SK-N-DZ (cell line): ENCODE measurements around the gene SHOX. TPM values are rescaled to one million over a fixed set of nuclear protein-coding genes. Genes with fewer than 3 reads are reported as not detected.
"Not testable (repeated sequence)": the region's sequence is repeated elsewhere in the genome, so short reads cannot be mapped to it uniquely, and the experiment has no call there.

Source experiments
- DNase-seq: peaks from one replicate; pipeline ENCODE4 v3.0.0-alpha.2; 2015; ENCODE audit warnings: low spot score
- polyA plus RNA-seq, 2 experiments: library from polyadenylated mRNA; depleted of rRNA; stranded (reverse); fragments of >200 nt; gene quantifications; 2 replicates each; pipeline ENCODE4 v1.2.3, GENCODE V29; 2014

SHOX gene
- not detected in 2 replicates for polyA plus RNA-seq (2014; cell fraction: cytosol; rRNA removed)
- not detected in 2 replicates for polyA plus RNA-seq (2014; cell fraction: nucleus; rRNA removed)

DNA sequence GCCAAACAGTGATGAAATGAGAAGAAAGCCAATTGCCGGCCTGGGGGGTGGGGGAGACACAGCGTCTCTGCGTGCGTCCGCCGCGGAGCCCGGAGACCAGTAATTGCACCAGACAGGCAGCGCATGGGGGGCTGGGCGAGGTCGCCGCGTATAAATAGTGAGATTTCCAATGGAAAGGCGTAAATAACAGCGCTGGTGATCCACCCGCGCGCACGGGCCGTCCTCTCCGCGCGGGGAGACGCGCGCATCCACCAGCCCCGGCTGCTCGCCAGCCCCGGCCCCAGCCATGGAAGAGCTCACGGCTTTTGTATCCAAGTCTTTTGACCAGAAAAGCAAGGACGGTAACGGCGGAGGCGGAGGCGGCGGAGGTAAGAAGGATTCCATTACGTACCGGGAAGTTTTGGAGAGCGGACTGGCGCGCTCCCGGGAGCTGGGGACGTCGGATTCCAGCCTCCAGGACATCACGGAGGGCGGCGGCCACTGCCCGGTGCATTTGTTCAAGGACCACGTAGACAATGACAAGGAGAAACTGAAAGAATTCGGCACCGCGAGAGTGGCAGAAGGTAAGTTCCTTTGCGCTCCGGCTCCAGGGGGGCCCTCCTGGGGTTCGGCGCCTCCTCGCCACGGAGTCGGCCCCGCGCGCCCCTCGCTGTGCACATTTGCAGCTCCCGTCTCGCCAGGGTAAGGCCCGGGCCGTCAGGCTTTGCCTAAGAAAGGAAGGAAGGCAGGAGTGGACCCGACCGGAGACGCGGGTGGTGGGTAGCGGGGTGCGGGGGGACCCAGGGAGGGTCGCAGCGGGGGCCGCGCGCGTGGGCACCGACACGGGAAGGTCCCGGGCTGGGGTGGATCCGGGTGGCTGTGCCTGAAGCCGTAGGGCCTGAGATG is at the start of gene SHOX:
Gene SHOX, plus strand, starts transcription at position 180 of the 885 bp plus-strand sequence. Its CDS starts 107 bp downstream, at position 287.
- no peak for DNase-seq

DNA sequence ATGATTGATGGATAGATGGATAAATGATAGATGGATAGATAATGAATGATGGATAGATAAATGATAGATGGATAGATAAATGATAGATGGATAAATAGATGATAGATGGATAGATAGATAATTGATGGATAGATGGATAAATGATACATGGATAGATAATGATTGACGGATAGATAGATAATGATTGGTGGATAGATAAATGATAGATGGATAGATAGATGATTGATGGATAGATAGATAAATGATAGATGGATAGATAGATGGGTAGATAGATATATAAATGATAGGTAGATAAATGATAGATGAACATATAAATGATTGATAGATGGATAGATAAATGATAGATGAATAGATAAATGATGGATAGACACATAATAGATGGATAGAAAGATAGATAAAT is 49.5 kb upstream of the SHOX start:
- DNase-seq: no peak

DNA sequence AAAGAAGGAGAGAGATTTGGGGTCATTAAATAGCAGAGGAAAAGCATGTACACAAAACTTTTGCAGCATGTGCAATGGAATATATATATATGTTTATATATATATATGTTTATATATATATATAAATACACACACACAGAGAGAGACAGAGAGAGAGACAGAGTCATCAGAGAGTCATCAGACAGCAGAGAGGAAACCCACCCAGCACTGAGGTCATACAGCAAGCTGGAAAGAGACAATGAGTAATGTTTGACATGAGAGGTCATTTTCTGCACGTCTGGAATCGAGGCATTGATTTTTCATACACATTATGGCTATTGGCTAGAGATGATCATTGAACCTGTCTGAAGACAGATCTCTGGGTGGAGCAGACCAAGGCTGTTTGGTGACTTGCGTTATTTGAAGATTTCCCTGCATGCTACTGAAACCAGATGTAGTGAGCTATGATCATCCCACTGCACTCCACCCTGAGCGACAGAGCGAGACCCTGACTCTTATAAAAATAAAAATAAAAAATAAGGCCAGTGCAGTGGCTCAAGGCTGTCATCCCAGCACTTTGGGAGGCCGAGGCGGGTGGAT is 48.8 kb upstream of the SHOX start:
- no peak for DNase-seq

DNA sequence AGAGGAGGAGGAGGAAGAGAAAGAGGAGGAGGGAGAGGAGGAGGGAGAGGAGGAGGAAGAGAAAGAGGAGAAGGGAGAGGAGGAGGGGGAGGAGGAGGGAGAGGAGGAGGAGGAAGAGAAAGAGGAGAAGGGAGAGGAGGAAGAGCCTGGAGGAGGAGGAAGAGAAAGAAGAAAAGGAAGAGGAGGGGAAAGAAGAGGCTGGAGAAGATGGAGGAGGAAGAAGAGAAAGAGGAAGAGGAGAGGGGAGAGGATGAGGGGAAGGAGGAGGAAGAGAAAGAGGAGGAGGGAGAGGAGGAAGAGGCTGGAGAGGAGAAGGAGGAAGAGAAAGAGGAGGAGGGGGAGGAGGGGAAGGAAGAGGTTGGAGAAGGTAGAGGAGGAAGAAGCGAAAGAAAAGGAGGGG is 46.0 kb upstream of the SHOX start:
- no peak for DNase-seq

DNA sequence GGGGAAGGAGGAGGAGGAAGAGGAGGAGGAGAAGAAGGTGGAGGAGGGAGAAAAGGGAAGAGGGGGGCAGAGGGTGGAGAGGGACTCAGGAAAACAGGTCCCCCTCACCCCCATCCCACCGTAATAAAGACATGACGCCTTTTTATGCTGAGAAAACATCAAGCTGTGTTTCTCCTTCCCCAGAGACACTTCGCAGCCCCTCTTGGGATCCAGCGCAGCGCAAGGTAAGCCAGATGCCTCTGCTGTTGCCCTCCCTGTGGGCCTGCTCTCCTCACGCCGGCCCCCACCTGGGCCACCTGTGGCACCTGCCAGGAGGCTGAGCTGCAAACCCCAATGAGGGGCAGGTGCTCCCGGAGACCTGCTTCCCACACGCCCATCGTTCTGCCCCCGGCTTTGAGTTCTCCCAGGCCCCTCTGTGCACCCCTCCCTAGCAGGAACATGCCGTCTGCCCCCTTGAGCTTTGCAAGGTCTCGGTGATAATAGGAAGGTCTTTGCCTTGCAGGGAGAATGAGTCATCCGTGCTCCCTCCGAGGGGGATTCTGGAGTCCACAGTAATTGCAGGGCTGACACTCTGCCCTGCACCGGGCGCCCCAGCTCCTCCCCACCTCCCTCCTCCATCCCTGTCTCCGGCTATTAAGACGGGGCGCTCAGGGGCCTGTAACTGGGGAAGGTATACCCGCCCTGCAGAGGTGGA is 45.3 kb upstream of the SHOX start:
- no peak for DNase-seq

DNA sequence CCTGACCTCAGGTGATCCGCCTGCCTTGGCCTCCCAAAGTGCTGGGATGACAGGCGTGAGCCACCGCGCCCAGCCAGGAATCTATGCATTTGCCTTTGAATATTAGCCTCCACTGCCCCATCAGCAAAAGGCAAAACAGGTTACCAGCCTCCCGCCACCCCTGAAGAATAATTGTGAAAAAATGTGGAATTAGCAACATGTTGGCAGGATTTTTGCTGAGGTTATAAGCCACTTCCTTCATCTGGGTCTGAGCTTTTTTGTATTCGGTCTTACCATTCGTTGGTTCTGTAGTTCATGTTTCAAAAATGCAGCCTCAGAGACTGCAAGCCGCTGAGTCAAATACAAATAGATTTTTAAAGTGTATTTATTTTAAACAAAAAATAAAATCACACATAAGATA is 44.2 kb upstream of the SHOX start:
- DNase-seq: no peak

DNA sequence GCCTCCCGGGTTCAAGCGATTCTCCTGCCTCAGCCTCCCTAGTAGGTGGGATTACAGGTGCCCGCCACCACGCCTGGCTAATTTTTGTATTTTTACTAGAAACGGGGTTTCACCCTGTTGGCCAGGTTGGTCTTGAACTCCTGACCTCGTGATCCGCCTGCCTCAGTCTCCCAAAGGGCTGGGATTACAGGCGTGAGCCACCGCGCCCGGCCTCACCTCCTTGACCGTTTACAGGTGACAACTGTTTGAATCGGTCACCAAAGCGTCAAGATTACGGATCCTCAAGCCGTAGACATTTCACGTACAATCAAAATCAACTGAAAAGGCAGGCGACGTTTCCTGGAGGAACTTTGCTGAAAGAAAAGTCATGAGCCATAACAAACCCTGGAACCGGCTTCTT is 41.3 kb upstream of the SHOX start:
- not testable (repeated sequence) for DNase-seq

DNA sequence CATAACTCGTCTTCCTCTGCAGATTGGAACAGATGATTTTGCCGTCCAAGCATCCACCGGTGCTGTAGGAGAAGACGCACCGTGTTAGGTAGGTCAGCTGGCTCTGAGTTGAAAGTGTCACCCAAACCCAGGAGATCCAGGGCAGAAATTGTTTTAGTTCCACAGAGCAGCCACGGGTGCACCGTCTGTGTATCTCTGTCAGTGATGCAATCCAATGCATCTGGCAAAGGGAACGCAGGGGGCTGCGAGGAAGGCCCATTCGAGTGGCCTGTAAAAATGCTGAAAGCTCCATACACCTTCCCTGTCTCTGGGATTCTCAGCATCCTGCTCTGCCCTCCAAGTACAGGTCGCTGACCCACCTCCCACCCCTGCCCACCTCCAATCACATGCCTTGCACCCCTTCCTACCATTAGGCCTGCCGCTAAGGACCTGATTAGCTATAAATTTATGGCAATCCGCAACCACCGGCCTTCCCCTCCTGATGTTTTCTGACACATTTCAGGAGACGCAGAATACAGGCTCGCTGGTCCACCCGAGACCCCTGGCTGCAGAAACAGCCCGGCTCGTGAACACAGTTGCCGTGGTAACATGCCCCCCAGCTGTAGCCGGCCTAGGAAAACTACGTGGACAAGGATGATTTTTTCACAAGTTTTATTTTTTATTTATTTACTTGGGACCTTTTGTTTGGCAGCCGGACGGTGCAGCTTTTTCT is 39.7 kb upstream of the SHOX start:
- no peak for DNase-seq

DNA sequence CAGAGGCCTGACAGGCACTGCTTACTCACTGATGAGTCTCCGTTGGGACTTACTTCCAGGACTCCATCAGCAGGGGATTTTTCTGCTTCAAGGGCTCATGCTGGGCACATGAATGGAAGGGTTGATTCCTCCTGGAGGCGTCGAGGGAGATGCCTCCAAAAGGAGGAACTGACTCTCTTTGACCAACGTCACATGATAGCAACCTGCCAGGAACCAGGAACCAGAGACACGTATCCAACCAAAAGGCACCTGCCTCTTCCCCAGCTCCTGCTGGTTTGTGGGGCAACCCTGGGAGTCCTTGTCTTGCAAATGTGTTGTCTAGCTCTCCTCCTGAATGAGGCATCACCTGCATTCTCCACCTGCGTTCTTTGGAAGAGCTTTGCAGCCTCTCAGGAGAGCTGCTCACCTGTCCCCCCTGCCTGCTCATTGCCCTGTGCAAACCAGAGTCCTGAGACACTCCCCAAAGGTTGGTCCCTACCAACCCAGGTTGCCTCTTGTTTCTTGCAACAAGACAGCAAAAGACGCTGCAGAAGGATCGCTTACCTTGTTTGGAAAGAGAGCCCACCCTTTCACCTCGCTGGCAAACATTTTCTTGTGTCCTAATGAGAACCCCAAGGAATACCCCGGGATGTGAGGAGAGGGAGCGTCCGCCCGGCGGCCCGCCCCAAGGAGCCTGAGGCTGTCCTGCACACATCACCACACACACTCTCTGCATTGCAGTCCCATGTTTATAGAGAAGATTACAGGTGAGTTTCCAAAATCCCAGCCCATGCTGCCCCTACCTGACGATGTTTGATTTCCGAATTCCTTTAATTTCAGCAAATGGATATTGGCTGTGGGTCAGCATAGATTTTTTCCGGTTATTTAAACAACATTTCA is 30.5 kb upstream of the SHOX start:
- no peak for DNase-seq

- DNase-seq: not testable (repeated sequence)
Observed at GRCh38 chrX:603029-603428, 27.6 kb upstream of the SHOX start.

DNA sequence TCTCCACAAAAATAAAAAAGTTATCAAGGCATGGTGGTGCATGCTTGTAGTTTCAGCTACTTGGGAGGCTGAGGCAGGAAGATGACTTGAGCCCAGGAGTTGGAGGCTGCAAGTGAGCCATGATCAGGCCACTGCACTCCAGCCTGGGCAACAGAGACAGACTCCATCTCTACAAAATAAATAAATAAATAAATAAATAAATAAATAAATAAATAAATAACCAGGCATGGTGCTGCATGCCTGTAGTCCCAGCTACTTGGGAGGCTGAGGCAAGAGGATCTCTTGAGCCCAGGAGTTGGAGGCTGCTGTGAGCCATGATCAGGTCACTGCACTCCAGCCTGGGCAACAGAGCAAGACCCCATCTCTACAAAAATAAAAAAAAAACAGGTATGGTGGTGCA is 26.0 kb upstream of the SHOX start:
- DNase-seq: not testable (repeated sequence)

- DNase-seq: not testable (repeated sequence)
Observed at GRCh38 chrX:608088-608487, 22.5 kb upstream of the SHOX start.

DNA sequence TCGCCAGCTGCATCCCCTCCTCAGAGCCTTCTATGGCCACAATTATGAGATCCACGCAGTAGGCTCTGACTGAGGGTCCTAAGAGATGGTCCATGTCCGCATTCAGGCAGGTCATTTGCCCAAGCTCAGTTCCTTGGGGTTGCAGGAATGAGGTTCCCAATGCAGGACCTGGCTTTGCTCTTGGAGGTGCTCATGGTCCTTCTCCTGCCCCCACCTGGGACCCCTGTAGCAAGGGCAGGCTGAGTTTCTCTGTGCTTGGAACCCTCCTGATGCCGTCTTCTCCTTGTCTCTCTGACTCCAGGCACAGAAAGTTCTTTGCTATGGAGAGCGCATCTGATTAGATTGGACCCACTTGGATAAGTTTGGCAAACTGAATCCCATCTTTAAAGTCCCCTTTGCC is 16.5 kb upstream of the SHOX start:
- no peak for DNase-seq

- no peak for DNase-seq
Observed at GRCh38 chrX:617401-617800, 13.2 kb upstream of the SHOX start.

DNA sequence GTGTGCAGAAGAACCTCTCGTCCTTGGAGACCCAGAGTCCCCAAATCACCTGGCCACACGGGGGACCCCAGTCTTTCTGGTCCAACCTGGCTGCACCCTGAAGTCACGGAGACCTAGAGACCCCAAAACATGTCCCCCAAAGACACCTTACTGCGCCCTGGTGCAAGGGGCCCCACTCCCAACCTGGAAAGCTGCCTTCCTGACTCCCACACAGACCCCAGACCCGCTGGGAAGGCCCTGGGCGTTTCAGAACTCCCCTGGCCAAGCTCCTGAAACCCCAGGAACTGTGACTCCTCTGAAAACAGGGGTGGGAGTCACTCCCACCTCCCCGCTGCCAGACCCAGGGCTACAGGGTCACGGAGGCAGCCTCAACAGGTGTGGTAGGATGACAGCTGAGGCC is 12.7 kb upstream of the SHOX start:
- no peak for DNase-seq

DNA sequence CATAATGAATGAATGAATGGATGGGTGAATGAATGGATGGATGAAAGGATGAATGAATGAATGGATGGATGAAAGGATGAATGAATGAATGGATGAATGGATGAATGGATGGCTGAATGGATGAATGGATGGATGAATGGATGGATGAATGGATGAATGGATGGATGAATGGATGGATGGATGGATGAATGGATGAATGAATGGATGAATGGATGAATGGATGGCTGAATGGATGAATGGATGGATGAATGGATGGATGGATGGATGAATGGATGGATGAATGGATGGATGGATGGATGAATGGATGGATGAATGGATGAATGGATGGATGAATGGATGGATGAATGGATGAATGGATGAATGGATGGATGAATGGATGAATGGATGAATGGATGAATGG is 12.3 kb upstream of the SHOX start:
- not testable (repeated sequence) for DNase-seq

DNA sequence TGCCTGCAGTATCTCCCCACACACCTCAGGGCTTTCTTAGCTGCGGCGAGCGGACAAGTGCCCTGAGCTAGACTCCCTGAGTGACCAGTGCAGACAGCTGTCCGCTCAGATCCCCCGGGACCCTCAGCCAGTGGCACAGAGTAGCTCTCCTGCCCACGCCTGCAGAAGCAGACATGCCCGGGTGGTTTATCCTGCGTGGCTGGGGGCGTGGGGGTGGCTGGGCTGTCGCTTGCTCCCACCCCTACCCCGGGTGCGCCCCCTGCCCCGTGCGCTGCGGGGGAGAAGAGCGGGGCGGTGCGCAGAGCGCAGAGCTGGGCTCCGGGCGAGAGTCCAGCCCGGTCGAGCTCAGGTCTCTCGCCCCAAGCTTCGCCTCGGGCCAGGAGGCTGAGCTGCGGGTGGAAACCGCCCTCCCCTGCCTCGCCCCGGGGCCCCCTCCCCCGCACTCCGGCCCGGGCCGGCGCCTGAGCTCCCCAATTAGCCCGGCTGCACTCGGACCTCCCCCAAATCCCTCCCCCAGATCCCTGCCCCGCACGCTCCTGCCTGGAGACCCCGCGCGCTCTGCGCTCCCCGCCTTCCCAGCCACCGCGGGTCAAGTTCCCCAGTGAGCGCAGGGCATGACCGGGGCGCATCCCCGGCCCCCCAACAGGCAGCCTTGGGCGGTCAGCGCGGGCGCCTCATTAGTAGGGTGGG is 11.7 kb upstream of the SHOX start:
- no peak for DNase-seq

GRCh38 chrX:619451-619811 is 11.2 kb upstream of the SHOX start:
- DNase-seq: no peak

DNA sequence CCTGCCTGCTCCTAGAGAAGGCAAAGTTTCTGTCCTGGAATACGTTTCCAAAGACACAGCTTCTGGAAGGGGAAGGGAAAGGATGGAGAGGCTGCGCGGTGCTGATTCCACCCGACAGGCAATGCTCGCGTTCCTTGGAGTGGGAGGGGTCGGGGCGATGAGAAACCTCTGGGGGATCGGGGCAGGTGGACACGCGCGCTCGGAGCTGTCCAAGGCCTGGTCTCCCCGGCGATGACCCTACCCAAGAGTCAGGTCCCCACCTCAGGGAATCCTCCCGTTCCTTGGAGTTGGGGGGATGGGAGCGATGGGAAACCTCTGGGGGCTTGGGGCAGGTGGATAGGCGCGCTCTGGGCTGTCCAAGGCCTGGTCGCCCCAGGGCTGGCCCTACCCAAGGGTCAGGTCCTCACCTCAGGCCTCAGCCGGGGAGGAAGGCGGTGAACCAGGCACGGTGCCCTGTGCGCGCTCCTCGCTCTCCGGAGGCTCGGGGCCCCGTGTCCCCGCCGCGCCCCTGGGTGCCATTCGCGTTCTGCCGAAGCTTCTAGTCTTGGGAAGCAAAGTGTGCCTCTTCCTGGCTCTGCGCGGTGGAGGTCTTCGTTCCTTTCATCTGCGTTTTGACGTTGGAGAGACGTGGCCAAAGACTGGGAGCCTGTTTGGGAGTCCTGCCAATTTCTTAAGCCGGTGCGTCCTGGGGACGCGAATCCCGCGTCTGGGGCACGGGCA is 10.6 kb upstream of the SHOX start:
- DNase-seq: no peak
